NCI-H2227 (cell line): Measurements from ENCODE around the gene CD2.

Source experiments
- DNase-seq: peaks from one replicate; lab custom pipeline; 2025; ENCODE audit not compliant: unreplicated experiment; lab: John Stamatoyannopoulos, UW

CD2 gene

GRCh38 chr1:116775116-116775752 lies 21.0 kb downstream of the CD2 start:
- DNase-seq = no peak

DNA sequence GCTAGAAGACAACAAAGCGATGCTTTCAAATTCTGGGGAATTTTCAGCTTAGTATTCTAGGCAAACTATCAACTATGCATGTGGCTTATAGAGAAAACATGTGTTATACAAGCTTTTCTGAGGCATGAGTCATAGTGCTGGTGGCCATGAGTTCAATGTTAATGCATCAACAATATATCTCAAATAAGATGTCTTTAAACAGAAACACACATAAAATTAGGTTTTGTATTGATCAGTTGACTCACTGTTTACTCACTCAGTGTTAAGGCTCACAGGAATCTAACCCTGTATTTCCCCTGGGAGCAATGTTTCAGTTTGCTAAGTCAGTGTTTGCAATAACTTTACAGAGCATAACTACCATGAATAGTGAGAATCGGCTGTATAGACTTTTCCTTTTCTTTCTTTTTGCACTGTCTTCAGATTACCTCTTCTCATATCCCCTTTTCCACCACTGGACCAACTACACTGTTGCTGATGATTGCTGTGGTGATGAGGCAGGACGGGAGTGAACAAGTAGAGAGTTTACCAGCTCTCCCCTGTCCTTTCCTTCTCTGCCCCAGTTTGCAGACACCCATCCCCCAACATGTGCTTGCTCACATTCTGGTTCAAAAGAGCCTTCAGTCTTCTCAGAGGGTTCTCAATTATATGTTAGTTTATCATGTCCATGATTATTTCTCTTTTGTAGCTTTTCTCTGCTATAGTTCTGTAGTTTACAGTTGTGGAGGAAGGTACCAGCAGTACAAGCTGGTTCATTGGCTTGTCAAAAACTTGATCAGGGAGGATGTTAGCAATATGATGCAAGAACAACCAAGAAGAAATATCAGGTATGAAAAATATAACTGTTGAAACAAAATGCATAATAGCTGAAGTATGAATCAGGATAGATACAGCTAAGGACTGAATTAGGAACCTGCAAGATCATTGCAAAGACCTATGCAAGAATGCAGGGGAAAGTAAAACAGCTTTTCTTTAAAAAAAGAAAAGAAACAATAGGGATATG lies 23.9 kb downstream of the CD2 start:
- DNase-seq = no peak

- no peak for DNase-seq
Measured at GRCh38 chr1:116781034-116781433, 26.8 kb downstream of the CD2 start.

- no peak for DNase-seq
Measured at GRCh38 chr1:116785006-116785405, 30.8 kb downstream of the CD2 start.

GRCh38 chr1:116786049-116786448 lies 31.8 kb downstream of the CD2 start:
- no peak for DNase-seq

- DNase-seq = no peak
Measured at GRCh38 chr1:116791727-116792126, 37.5 kb downstream of the CD2 start.

GRCh38 chr1:116793357-116793935 lies 39.2 kb downstream of the CD2 start:
- no peak for DNase-seq

- DNase-seq = no peak
Measured at GRCh38 chr1:116794371-116794770, 40.1 kb downstream of the CD2 start.

- no peak for DNase-seq
Measured at GRCh38 chr1:116794804-116795481, 40.7 kb downstream of the CD2 start.

DNA sequence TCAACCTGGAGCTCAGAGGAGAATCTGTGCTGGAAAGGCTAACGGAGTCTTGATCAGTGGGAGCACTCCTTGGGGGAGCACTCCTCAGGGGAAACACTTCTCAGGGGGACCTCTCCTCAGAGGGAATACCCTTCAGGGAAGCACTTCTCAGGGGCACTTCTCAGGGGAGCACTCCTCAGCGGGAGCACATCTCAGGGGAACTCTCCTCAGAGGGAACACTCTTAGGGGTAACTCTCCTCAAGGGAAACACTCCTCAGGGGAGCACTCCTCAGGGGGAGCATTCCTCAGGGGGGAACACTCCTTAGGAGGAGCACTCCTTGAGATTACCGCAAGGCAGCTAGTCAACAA lies 41.2 kb downstream of the CD2 start:
- DNase-seq = no peak

DNA sequence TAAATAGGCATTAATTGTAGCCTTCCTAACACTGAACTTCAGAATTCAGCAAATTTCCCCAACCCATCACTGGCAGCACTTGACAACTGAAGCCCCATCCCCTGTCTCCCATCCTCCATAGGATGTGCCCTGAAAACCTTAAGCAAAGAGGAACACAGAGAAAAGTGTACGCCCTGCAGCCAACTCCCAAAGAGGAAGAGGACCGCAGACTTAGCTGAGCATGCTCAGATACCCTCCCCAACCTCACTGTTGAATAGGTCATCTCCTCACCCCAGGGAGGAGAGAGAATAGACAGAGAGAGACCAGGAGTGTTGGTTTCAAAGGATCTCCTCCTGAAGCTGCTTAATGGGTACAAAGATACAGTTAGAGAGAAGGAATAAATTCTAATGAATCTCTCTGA lies 50.5 kb downstream of the CD2 start:
- no peak for DNase-seq

- DNase-seq = no peak
Measured at GRCh38 chr1:116805398-116805797, 51.2 kb downstream of the CD2 start.

DNA sequence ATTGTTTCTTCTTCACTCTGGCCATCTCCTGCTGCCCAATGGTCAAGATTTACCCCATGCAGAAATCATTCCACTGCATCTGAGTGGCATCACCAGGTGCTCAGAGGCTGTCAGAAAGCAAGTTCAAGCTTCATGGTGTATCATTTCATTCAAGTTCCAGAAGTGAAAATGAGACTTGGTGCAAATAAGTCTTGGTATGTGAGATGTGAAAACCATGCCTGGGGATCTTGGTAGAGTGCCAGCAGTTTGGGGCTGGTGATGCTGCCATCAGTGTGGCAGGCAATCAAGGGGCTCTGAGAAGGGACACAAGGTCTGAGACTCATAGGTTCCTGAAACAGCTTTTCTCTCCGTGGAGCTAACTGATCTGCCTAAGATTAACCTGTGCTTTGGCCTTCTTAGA lies 52.0 kb downstream of the CD2 start:
- no peak for DNase-seq

DNA sequence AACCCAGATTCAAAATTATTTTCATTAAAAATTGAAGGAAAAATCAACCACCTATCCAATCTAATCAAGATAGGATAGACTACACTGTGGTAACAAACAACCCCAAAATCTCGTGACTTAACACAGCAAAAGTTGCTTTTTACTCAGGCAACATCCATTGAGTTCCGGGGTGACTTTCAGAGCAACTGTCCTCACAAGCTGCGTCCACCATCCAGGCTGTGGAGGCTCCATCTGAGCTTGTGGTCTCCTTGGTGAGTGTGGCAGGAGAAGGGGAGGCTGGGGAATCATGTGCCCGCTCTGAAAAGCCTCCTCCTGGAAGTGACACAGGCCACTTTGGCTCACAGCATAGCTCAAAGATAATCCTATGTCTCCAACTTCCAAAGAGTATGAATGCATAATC lies 52.4 kb downstream of the CD2 start:
- no peak for DNase-seq

DNA sequence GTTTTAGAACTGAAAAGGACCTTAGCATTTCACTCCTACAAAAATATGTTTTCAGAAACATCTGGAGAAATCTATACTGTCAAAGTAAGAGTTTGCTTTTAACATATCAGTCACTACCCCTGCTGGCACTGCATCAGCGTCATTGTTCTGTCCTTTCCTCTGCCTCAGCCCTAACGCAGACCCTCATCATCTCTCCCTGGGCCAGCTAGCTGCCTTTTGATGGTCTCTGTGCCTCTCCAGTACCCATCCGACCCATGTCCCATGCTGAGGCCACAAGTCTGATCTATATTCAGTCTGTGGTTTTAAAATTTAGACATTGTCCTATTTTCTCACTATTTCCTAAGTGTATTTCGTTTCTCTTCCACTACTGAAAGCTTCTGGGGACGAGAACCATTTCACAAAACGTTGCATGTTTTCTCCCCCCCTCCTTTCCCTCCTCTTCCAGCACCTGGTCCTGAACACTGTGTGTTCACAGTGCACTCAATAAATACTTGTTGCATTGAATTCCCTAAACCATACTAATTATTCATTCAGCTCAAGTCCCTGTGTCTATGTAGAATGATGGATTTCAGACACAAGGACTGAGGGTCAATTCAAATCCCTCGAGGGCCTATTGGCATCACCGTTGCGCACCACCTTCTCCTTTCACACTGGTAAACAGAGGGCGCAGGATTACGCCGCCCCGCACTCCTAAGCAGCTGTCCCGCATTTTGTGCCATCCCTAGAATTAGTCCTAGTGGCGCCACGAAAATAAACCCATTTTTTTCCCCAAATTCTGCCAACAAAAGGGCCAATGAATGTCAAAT lies 53.4 kb downstream of the CD2 start:
- no peak for DNase-seq

DNA sequence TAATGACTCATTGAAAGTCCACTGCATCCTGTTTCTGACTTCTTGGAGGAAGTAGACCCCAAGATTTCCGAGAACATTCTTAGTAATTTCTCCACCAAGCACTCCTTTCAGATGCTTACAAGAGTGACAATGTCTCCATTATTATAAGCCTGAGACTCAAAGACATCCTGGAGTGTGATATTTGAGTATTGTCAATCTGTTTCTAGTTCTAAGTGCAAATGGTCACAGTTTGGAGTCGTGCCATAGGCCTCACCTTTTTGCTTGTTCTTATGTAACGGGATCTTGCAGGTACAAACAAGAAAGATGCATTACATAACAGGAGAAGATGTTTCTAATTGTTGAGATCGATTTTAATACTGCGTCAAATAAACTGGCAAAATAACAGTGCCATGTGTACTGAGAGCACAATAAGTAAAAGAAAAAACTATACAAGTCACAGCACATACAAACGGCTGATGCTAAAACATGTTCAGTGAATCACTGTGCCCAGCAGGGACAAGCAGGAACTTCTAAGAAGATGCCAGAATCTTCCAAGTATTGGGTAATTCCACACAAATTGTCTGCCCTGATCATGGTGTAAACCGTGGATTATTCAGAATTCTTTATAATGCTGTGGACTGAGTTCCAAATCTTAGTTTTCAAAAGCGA lies 54.1 kb downstream of the CD2 start:
- DNase-seq = no peak

DNA sequence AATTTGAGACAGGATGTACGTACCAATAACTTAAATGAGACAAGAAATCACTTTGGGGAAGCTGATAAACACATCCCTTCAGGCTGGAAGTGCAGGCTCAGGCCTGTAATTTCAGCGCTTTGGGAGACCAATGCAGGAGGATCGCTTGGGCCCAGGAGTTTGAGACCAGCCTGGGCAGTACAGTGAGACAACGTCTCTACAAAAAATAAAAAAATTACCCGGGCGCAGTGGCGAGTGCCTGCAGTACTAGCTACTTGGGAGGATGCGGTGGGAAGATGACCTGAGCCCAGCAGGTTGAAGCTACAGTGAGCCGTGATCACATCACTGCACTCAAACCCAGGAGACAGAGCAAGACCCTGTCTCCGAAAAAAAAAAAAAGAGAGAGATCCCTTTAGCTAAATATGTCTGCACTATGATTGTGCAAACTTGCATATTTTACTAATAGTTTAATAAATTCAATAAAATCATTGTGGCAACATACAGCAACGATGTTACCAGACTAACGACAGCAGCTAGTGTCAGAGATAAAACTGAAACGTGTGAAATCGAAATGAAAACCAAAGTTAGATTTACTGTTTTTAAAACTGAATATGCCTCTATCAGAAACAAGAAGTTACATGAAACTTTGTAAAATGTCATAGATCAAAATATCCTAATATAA lies 54.7 kb downstream of the CD2 start:
- DNase-seq = no peak

DNA sequence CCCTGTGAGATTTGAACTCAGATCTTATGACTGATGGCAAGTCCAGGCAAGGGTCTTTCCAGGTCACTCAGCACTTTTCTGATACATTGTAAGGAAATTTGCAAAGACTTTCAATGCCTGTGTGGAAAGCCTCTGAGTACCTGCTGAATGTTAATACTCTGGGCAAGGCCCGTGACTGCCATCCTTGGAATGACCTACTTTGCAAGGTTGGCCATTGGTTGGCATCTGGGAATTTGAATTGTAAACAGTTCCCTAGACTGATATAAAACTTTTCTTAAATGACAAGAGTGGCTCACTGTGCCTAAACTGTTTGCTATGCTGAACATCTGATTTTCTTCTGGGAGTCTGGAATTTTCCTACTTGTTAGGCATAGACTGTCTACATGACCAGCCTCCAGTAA lies 57.1 kb downstream of the CD2 start:
- no peak for DNase-seq

GRCh38 chr1:116814926-116815723 lies 60.9 kb downstream of the CD2 start:
- no peak for DNase-seq
